Natural killer cell (primary cell): ENCODE data around the gene RIPOR1. TPM values are rescaled to one million over a fixed set of nuclear protein-coding genes. Genes with fewer than 3 reads are reported as not detected.

ENCODE experiments used
- ATAC-seq, 3 donors: fragments of 150-1000 bp in 2 of 3; fragments of 200-7000 bp in 1 of 3; cut with Tn5 transposase; 1 replicate in 1 of 3; 2 replicates in 2 of 3; pipeline ENCODE4 v1.10.0; 2021; ENCODE audit warnings: mild to moderate bottlenecking in 2 of 3, moderate library complexity in 2 of 3
- DNase-seq, 2 donors: peaks; one replicate each; pipeline versions ENCODE4 v3.0.0 to v3.0.0-alpha.2; 2013 to 2021; ENCODE audit warnings: mixed read lengths in 1 of 2
- H3K27ac ChIP-seq: one replicate; pipeline ENCODE4 v1.5.1; 2013; ENCODE audit warnings: mild to moderate bottlenecking, low read length
- H3K27me3 ChIP-seq: one replicate; pipeline ENCODE4 v1.6.1; 2013; ENCODE audit warnings: low read length; ENCODE audit not compliant: control insufficient read depth, insufficient read depth
- H3K36me3 ChIP-seq: one replicate; pipeline ENCODE4 v1.6.1; 2013; ENCODE audit warnings: low read length; ENCODE audit not compliant: control insufficient read depth, insufficient read depth
- H3K4me1 ChIP-seq: one replicate; pipeline ENCODE4 v1.6.1; 2013; ENCODE audit warnings: low read length; ENCODE audit not compliant: control insufficient read depth, insufficient read depth
- H3K4me3 ChIP-seq: one replicate; pipeline ENCODE4 v1.5.1; 2013; ENCODE audit warnings: low read length
- H3K9me3 ChIP-seq: one replicate; pipeline ENCODE4 v1.6.1; 2013; ENCODE audit warnings: low read length; ENCODE audit not compliant: control insufficient read depth, insufficient read depth
- H3K27ac Mint-ChIP-seq, 2 donors: one replicate each; pipeline ENCODE4 v1.8.0; 2022; ENCODE audit warnings: mild to moderate bottlenecking in 2 of 2, mixed read lengths in 2 of 2, moderate library complexity in 1 of 2
- H3K27me3 Mint-ChIP-seq, 2 donors: one replicate each; pipeline ENCODE4 v1.8.0; 2022; ENCODE audit warnings: low read depth in 2 of 2, mixed read lengths in 2 of 2
- H3K36me3 Mint-ChIP-seq: one replicate; pipeline ENCODE4 v1.8.0; 2022; ENCODE audit warnings: mixed read lengths
- H3K4me1 Mint-ChIP-seq, 2 donors: one replicate each; pipeline ENCODE4 v1.8.0; 2022; ENCODE audit warnings: mixed read lengths in 2 of 2
- H3K4me3 Mint-ChIP-seq: one replicate; pipeline ENCODE4 v1.8.0; 2022; ENCODE audit warnings: mild to moderate bottlenecking, moderate library complexity, mixed read lengths
- H3K9me3 Mint-ChIP-seq, 2 donors: one replicate each; pipeline ENCODE4 v1.8.0; 2022; ENCODE audit warnings: mixed read lengths in 2 of 2
- CTCF ChIP-seq: fragments of 200-600 bp; IDR thresholded peaks from one replicate; pipeline ENCODE4 v1.8.0; 2022; ENCODE audit warnings: antibody characterized with exemption
- WGBS: methylation state at CpG from one replicate; pipeline ENCODE4 v1.1.7; 2013; ENCODE audit warnings: missing lambda C conversion rate; ENCODE audit not compliant: insufficient coverage; 5-methylcytosine and 5-hydroxymethylcytosine counted together
- intact Hi-C: fragments of 100-400 bp; cut with micrococcal nuclease; formaldehyde crosslinking; loops from one replicate; pipeline ENCODE4 v1.14.2; 2022
- total RNA-seq, 4 donors: library from RNA; stranded (reverse); fragments of 120-200 nt in 1 of 4; gene quantifications; one replicate each; pipeline versions ENCODE4 v1.2.3 to v1.2.4, GENCODE V29; 2013 to 2022

Gene RIPOR1
- total RNA-seq, 3 donors from 2014 or later (not counting 1 experiment from before 2014, with no cell fraction given), result 68.2 to 118 (median 74.8) TPM

GRCh38 chr16:67545665-67546024 is 17.0 kb downstream of the RIPOR1 start:
- WGBS, result 91% methylated on average over 14 of the region's 14 CpGs

GRCh38 chr16:67546091-67546501 is 17.5 kb downstream of the RIPOR1 start:
- no peak overlapping the region for H3K4me3 Mint-ChIP-seq

More at GRCh38 chr16:67545665-67546024, 17.0 kb downstream of the RIPOR1 start:
- ATAC-seq, result no peak
- Mint-ChIP-seq H3K9me3 (no peaks in the 10 kb centered on the region), H3K36me3 (no peaks in the 10 kb centered on the region), H3K4me1 (peaks cover 8 to 53% of the 10 kb centered on the region in 2 donors), H3K27me3 (no peaks in the 10 kb centered on the region), H3K27ac (no peak overlapping the region), H3K4me3 (no peak overlapping the region)
- DNase-seq, result no peak
- TF ChIP-seq CTCF, result no peak
- no peak overlapping the region for H3K4me3 ChIP-seq
- H3K27ac ChIP-seq, result no peak overlapping the region
- no peaks in the 10 kb centered on the region for H3K9me3 ChIP-seq
- no peaks in the 10 kb centered on the region for H3K27me3 ChIP-seq
- intact Hi-C loops, result loop anchor here (2.0 kb wide), 1 partner anchor 25 kb away; no protein-coding TSS in a partner anchor
- peaks cover 52% of the 10 kb centered on the region for H3K4me1 ChIP-seq
- peaks cover 14% of the 10 kb centered on the region for H3K36me3 ChIP-seq

GRCh38 chr16:67546761-67547422 is 18.3 kb downstream of the RIPOR1 start:
- H3K4me3 Mint-ChIP-seq, result no peak overlapping the region
- no peaks in the 10 kb centered on the region for H3K36me3 Mint-ChIP-seq
- intact Hi-C loops, result loop anchor here (1.0 to 2.0 kb wide), 3 partner anchors 26 to 121 kb away; no protein-coding TSS in a partner anchor
- 23% methylated on average over 7 of the region's 7 CpGs for WGBS
- DNase-seq (peak; percentile 71 to 89), ATAC-seq (peak; percentile 27 to 49 (median 46))
- peaks cover 8 to 41% of the 10 kb centered on the region in 2 donors for H3K4me1 Mint-ChIP-seq
- H3K27me3 Mint-ChIP-seq, result no peaks in the 10 kb centered on the region
- peak overlapping the region; percentile 71 for H3K27ac ChIP-seq
- no peaks in the 10 kb centered on the region for H3K9me3 ChIP-seq
- peaks cover 46% of the 10 kb centered on the region for H3K4me1 ChIP-seq
- H3K9me3 Mint-ChIP-seq, result no peaks in the 10 kb centered on the region
- H3K27ac Mint-ChIP-seq, result peak overlapping the region; percentile 47 to 53
- H3K4me3 ChIP-seq, result no peak overlapping the region
- TF ChIP-seq CTCF, result peak; percentile 98
- no peaks in the 10 kb centered on the region for H3K27me3 ChIP-seq
- H3K36me3 ChIP-seq, result peaks cover 8% of the 10 kb centered on the region

More at GRCh38 chr16:67546091-67546501, 17.5 kb downstream of the RIPOR1 start:
- Histone ChIP-seq H3K36me3 (peaks cover 14% of the 10 kb centered on the region), H3K27me3 (no peaks in the 10 kb centered on the region), H3K27ac (no peak overlapping the region), H3K4me3 (no peak overlapping the region), H3K4me1 (peaks cover 52% of the 10 kb centered on the region), H3K9me3 (no peaks in the 10 kb centered on the region)
- ATAC-seq, result no peak
- intact Hi-C loops, result loop anchor here (2.0 kb wide), 1 partner anchor 25 kb away; no protein-coding TSS in a partner anchor
- DNase-seq, result no peak
- no peaks in the 10 kb centered on the region for H3K36me3 Mint-ChIP-seq
- H3K4me1 Mint-ChIP-seq, result peaks cover 8 to 49% of the 10 kb centered on the region in 2 donors
- 77% methylated on average over 6 of the region's 7 CpGs for WGBS
- TF ChIP-seq CTCF, result no peak
- H3K9me3 Mint-ChIP-seq, result no peaks in the 10 kb centered on the region
- H3K27me3 Mint-ChIP-seq, result no peaks in the 10 kb centered on the region
- H3K27ac Mint-ChIP-seq, result peak overlapping the region; percentile 47 to 53
